GM21367 (cell line): Measurements from ENCODE around the gene PBXIP1.
"Not testable (repeated sequence)": the region's sequence is repeated elsewhere in the genome, so short reads cannot be mapped to it uniquely, and the experiment has no call there.

Experiments
- ATAC-seq: cut with Tn5 transposase; IDR thresholded peaks from one replicate; pipeline ENCODE4 v1.9.1; 2021; ENCODE audit not compliant: unreplicated experiment

The PBXIP1 gene

DNA sequence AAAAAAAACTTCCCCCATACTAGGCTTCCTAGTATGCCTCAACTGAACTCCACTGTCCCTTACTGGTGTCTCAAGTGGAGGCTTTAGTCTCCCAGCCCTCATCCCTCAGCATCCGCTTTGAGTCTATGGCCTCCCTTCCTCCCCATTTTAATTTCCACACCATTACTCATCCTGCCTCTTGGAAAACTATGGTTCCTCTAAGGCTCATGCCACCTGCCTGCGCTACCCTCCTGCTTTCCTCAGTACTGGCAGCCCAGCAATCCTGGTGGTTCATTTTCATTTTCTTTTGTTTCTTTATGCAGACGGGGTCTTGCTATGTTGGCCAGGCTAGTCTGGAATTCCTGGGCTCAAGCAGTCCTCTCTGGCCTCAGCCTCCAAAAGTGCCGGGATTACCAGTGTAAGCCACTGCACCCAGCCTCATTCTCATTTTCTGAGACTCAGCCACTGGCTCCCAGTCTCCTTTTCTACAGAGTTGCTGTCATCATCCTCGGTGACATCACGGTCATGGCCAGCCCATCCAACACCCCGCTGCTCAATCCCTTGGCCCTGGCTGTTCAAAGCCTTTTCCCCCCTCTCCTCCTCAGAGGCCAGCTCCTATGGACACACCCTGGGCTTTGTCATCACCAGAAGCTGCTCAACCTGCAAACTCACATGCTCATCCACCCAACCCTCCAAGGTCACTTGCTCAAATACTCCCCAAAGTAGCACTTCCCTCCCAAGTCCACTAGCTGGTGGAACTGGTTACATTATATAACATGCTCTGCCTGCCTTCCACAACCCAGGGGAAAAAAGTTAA is 17.1 kb downstream of the PBXIP1 start:
- no peak for ATAC-seq

DNA sequence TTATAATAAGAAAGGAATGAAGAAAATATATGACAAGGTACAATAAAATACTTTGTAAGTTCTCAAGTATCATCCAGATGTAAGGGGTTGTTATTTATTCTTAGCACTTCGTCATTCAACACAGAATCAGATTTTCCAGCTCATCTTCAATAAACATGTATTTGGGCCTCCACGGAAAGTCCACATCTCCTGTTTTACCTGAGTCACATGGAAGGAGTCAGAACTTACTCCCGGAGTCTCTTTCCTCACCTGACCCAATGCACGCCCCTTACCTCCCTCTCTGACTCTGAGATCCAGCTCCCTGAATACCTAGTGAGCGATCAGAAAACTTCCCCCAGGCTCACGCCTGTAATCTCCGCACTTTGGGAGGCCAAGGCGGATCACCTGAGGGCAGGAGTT is 17.9 kb downstream of the PBXIP1 start:
- ATAC-seq: no peak

DNA sequence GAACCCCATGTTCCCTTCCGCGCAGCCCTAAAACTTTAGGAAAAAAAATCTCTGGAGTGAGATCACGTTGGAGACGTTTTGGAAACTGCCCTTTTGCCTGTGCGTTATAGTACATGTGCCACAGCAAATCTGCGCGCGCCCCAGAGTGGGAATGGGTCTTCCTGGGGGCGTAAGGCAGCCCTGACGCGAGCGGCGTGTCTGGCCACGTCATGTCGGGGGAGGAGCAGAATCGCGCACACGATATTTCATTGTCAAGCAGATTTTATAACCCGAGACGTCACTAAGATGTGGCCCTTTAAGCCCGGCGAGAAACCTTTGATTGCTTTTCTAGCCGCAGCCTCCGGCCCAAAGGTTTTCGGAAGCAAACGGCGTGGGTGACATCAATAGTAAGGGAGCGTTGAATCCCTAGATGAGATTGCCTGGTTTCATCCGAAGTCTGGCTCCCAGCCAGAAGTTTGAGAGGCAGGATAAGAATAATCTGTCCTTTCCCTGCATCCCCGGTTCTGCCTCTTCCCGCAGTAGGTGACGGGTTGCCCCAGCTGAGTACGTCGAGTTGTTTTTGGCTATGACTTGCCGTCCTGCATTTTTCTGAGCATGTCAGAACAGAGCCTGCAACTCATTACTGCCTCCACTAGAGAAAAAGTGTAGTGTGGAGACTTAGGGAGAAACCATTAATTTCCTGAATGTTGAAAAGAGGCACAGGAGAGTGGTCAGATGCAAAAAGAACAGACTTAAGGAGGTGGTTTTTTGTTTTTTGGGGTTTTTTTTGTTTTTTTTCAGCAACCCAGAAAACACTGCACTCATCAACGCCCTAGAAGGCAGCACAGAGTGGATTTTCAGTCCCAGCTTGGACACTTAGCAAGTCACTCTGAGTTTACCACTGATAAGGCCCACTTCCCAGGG is 18.6 kb downstream of the PBXIP1 start:
- ATAC-seq: peak; percentile 31

DNA sequence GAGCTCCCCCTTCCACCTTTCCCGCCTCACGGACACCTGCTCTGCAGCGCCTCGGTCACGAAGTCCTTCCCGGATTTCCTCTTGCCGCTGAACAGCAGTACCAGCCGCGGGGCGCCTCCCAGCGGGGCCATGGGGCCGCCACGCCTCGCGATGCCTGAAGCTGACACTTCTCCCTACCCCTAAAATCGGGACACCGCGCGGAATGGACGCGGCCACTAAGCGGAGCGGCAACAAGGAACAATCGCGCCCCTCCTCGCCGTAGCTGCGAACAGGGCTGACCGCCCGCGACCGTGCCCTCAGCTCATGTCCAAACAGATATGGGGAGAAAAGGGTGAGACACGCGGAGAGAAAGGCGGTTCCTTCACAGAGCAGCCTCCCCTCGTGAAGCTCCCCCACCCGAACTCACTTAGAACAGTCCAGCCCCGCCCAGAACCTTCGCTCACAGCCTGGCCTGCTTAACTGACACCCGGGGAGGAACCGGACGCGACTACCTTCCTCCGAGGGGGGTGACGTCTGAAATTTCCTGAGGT is 19.3 kb downstream of the PBXIP1 start, which contains the start of gene PMVK:
TSS of gene PMVK (minus strand) at position 165 of the 530 bp plus-strand sequence. CDS start at position 131, 34 bp downstream.
- ATAC-seq: peak; percentile 47

DNA sequence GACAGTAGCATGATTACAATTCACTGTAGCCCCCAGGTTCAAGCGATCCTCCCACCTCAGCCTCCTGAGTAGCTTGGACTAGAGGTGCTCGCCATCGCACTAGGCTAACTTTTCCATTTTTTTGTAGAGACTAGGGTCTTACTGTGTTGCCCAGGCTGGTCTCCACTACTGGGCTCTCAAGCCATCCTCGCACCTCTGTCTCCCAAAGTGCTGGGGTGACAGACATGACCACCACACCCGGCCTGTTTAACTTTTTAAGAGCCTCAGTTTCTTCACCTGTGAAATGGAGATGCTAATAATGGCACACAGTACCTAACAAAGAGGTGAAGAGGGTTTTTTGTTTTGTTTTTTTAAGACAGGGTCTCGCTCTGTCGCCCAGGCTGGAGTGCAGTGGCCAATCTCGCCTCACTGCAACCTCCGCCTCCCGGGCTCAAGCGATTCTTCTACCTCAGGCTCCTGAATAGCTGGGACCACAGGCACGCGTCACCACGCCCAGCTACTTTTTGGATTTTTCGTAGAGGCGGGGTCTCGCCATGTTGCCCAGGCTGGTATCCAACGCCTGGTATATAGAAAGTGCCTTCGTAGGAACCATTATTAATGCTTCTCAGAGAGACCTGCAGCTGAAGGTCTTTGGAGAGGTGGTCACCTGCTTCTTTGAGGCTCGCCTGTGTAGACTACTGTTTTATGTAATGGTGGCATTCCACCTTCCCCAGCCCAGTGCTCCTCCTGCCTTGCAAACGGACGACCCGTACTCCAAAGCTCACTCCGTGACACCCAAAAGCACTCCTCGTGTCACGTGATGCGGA is 19.9 kb downstream of the PBXIP1 start:
- ATAC-seq: no peak

DNA sequence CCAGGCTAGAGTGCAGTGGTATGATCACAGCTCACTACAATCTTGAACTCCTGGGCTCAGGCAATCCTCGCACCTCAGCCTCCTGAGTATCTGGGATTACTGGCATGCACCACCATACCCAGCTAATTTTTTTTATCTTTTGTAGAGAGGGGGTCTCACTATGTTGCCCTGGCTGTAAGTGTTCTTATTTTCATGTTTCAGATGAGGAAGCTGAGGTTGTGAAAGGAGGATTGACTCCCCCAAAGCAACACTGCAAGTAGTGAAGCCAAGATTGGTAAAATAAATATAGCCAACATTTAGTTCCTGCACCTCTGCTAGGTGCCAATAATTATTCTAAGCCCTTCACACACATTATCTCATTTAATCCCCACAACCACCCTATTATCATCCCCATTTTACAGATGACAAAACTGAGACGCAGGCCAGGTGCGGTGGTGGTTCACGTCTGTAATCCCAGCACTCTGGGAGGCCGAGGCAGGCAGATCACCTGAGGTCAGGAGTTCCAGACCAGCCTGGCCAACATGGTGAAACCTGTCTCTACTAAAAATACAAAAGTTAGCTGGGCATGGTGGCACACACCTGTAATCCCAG is 21.4 kb downstream of the PBXIP1 start:
- no peak for ATAC-seq

DNA sequence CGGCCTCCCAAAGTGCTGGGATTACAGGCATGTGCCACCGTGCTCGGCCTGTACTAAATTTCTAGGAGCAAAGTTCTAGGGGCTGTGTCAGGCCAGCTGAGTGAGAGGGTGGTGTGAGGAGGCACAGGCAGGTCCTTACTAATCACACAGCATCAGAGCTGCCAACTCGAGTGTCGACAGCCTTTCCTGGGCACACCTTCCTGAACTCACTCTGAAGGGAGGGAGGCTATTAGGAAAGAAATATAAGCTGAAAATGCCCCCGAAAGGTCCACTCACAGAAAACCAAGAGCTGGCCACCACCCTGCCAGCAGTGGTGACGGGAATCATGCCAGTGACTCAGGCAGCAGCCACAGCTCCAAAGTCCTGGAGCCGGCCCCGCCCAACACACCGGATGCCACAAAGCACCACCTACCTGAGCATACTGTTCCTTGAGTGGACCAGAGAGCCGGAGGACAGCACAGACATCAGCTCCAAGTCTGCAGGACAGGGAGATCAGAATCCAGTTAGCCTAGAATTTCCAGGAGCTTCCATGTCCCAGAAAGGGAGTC is 23.9 kb downstream of the PBXIP1 start:
- ATAC-seq: no peak

DNA sequence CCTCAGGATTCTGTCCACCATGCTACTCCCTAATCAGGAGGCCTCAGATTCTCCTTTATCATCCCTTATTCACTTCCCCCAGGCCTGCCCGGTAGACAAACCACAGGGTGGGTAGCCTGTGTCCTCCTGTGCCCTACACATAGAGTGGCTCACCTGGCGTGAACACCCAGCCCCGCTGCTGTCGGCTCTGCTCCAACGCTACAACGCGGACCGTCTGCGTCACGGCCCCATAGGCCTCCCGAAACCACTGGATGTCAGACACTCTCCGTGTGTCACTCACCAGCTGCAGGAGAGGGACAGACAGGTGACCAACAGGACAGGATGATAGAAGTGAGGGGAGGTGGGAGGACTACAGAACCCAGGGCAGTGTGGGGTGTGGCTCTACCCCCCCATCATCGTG is 29.7 kb downstream of the PBXIP1 start:
- ATAC-seq: no peak

DNA sequence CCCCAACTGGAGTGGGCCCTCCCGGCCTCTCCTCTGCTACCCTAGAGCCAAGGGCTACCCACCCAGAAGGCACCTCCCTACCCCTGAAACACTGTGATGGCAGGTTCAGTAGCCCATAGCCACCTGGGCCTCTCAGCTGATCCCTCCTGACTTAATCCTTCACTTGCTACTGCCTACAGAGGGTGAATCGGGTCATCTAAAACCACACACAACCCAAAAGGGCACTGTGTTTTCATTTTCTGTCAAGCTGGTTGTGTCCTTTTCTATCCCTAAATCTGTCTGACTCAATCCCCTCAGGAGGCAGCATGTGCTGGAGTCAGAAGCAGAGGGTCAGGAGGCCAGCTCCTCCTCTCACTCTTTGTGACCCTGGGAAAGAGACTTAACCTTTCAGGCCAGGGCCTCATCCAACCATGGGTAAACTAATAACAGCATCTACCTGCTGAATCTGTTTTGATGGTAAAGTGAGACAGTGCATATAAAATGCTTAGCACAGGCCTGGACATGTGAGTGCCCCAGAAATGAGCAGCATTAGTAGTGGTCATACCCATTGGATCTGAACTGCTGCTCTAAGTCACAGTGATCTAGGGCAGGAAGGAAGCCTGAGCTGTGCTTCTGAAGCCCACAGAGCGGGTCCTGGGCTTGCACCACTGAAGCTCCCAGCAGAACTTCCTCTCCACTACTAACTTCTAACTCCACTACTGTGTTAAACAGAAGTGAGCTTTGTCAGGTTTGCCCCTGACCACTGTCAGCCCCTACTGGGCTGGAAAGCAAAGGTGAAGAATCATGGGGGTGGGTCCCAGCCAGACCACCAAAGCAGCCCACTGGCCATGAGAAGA is 30.3 kb downstream of the PBXIP1 start:
- ATAC-seq: no peak

DNA sequence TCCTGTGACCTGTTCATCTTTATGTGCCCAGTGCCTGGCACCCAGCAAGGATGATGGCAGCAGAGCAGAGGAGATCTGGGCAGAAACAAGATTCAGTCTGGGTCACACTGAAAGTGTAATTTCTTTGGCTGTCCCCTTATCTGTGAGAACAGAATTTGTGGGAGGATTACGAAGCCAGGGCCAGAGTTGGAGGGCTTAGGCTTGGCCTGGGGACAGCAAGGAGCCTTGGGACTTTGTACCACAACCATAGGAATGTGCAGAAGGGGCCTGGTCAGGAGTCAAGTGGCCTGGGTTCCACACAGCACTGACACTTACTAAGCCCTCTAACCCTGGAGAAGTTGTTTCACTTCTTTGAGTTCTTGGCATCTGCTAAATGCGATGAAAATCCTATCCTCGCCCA is 32.2 kb downstream of the PBXIP1 start:
- no peak for ATAC-seq

DNA sequence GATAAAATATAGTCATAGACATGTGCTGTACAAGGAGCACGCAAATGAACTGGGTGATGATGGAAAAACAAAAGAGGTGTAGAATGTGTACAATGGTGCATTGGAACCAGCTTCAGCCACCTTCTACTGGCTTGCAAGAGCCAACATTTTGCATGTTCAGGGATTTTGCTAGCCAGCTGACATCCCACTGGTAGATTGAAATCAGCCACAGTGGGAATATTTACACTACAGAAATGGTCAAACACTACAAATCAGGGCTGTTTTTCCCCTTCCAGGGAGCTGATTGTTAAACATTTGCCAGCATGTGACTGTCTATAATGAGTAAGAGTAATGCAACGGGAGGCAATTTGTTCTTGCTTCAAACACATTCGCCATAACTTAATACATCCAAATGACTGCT is 42.6 kb downstream of the PBXIP1 start:
- ATAC-seq: no peak

DNA sequence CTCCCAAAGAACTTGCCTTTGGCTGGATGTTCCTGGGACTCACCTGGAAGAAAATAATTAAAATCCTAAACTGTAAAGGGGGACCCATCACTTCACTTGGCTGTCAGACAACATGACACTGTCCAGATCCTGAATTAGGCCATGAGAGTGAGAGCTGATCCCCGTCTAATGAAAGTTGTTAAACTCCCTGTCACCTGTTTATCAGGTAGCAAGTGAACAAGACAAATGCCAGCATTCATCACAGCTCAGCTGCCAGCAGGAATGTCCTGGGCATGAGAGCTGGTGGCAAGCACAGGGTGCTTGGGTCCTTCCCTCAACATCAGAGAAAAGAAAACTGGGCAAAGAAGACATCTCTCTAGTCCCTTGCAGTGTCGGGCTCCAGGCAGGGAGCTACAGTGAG is 43.1 kb downstream of the PBXIP1 start:
- no peak for ATAC-seq

DNA sequence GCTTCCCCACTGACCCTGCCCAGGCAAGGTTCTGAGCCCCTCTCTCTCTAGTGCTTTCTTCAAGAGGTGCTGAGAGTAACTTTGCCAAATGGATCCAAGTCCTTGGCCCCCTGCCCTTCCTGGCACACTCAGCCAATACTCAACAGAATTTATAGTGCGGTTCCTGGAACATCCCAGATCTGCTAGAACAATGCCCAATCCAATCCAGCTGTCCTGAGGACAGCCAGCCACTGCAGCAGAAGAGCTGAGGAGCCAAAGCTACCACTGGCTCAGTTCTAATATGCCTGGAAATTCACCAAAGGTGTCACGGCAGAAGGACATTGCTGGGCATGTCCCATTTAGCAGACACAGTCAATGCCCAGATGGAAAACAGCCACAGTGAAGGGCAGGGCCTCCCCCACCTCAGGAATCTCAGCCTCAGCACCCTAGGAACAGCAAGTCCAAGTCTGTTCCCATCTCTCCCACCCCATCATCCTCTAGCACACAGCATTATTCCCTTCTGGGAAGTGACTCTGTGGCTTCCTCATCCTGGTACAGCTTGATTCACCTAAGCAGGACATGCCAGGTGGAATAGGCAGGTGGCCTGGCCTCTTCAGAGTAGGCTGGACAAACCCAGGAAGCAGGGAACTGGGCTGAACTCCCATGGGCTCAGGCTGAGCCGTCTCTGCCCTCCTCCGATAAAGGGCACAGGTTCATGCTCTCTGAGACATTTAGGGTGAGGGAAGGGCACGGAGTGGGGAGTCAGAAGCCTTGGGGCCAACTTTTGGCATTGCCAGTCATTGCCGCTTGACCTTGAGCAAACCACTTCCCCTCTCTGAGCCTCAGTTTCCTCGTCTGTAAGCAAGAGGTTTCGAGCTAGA is 44.0 kb downstream of the PBXIP1 start:
- ATAC-seq: no peak

DNA sequence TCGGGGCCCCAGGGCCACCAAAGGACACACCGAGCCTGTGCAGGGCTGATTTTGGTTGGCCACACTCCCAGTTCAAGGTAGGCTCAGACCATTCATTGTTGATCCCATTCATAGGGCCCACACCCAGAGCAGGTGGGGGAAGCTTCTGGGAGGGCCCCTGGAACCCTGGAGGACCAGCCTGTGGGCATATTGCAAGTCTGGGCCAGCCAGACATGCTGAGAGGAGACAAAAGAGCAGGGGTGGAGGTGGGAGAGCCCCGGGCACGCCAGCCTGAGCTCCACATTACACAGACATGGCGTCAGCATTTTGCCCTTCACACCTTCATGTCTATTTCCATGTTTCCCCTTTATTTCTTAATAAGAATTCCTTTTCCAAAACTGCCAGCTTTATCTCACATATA is 45.0 kb downstream of the PBXIP1 start:
- no peak for ATAC-seq

DNA sequence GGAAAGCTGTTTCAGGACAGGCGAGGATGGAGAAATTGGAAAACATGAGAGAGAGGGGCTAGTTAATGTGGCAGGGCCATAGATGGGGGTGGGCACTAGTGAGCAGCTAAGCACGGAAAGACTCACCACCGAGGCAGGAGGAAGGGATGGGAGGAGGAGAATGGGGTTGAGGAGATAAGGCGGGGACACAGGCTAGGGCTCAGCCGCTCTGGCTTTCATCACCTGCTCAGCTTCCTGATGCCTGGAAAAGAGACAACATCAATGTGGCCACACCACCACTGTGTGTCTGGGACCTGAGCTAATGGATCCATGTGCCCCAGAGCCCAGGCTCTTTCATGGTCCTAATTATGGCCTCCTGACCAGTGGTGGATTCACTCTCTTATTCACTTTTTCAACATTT is 47.0 kb downstream of the PBXIP1 start:
- ATAC-seq: no peak

DNA sequence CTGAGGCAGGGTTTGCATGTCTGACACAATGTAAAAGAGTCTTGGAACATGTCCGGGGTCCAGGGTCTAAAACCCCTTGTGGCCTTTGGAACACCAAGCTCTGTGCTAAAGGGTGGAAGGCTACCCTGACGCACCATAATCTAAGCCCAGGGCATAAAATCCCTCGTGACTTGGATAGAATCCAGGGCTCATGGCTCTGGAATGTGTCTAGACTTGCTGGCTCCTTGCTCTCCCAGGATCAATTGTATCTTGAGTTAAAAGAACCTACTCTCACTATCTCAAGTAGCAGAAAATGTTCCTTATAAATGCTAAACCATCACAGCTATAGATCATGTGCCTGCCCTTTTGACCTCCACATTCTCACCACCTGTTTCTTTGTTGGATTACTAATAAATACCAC is 47.8 kb downstream of the PBXIP1 start:
- not testable (repeated sequence) for ATAC-seq

DNA sequence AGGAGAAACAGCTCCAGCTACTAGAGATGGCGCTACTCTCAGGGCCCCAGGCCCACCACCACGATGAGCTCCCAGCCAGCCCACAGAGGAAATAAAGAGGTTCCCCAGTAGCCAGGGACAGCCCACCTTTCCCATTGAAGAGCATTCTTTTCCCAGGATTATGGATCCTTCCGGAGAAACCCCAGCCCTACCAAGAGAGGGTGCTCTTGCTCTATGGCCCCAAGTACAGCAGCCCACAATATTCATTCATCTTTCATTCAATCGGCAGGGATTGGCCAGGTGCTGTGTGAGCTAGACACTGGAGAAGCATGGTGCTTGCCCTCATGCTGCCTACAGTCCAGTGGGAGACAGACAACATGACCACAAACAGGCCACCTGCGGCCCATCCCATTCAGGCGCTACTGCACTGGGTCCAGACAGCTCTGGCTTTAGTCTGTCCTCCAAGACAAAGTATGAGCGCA is 49.2 kb downstream of the PBXIP1 start:
- no peak for ATAC-seq

DNA sequence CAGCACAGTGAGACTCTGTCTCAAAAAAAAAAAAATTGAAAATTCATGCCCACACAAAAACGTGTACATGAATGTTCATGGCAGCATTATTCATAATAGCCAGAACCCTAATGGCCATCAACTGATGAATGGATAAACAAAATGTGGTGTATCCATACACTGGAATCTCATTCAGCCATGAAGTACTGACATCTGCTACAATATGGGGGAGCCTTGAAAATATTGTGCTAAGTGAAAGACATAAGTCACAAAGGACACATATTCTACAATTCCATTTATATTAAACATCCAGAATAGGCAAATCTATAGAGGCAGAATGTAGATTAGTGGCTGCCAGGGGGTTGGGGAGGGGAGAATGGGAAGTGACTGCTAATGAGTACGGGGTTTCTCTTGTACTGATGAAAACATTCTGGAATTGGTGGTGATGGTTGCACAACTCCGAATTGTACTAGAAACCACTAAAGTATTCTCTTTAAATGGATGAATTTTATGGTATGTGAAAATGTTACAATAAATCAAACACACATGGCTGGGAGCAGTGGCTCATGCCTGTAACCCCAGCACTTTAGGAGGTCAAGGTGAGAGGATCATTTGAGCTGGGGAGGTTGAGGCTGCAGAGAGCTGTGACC is 52.8 kb downstream of the PBXIP1 start:
- no peak for ATAC-seq
